ENCODE results near the gene U2AF2.

The U2AF2 gene

GRCh38 chr19:55656552-55656951, 1.7 kb downstream of the U2AF2 start:
- no peak for DNase-seq (ENCODE audit: low read depth, low spot score)
- peak overlapping the region; percentile 69 for H3K4me3 ChIP-seq (ENCODE audit: low read depth, low read length)
- in situ Hi-C loops (cut with HindIII; ENCODE audit: low sequenced_read_pairs), result no loop called here
- TF ChIP-seq, protein P1, sequence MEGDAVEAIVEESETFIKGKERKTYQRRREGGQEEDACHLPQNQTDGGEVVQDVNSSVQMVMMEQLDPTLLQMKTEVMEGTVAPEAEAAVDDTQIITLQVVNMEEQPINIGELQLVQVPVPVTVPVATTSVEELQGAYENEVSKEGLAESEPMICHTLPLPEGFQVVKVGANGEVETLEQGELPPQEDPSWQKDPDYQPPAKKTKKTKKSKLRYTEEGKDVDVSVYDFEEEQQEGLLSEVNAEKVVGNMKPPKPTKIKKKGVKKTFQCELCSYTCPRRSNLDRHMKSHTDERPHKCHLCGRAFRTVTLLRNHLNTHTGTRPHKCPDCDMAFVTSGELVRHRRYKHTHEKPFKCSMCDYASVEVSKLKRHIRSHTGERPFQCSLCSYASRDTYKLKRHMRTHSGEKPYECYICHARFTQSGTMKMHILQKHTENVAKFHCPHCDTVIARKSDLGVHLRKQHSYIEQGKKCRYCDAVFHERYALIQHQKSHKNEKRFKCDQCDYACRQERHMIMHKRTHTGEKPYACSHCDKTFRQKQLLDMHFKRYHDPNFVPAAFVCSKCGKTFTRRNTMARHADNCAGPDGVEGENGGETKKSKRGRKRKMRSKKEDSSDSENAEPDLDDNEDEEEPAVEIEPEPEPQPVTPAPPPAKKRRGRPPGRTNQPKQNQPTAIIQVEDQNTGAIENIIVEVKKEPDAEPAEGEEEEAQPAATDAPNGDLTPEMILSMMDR (IDR thresholded peaks at IDR 0.05; ENCODE audit: low read depth, low read length), result no peak

DNA sequence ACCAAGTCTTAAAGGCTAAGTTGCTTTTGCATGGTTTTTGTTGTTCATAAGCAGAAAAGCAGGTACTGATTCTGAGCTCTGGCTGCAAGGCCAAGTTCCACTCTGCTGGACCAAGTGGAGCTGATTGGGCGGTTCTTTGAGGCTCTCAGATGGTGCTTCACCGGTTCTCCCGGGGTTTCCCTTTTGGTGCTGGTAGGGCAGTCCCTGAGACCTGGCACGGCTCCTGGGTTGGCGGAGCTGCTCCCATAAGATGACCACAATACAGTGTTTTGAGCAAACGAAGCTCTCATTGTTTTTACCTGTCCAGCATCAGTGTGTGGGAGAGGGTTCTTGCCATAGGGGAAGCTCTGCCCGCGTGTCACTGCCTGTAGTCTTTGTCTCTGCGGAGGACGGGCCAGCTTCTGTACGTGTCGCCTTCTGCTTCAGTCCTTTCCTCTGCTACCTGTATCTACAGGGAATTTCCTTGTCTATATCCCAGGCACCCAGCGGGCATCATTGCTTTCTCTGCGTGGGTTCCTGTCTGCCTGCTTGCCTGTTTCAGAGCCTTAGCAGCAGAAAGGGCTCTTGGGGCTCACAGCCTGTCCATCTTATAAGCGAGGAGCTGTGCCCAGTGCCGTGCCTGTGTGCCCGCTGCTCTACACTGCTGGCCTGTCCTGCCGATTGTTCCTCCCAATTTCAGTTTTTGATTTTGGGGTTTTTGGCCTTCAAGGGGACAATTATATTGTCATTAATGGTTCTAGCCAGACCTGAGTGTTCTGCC, 2.3 kb downstream of the U2AF2 start:
- no peak for DNase-seq (ENCODE audit: low read depth, low spot score)
- in situ Hi-C loops (cut with HindIII; ENCODE audit: low sequenced_read_pairs), result no loop called here
- H3K4me3 ChIP-seq (ENCODE audit: low read depth, low read length), result peak overlapping the region; percentile 4
- TF ChIP-seq, protein P1 (IDR thresholded peaks at IDR 0.05; ENCODE audit: low read depth, low read length), result no peak

DNA sequence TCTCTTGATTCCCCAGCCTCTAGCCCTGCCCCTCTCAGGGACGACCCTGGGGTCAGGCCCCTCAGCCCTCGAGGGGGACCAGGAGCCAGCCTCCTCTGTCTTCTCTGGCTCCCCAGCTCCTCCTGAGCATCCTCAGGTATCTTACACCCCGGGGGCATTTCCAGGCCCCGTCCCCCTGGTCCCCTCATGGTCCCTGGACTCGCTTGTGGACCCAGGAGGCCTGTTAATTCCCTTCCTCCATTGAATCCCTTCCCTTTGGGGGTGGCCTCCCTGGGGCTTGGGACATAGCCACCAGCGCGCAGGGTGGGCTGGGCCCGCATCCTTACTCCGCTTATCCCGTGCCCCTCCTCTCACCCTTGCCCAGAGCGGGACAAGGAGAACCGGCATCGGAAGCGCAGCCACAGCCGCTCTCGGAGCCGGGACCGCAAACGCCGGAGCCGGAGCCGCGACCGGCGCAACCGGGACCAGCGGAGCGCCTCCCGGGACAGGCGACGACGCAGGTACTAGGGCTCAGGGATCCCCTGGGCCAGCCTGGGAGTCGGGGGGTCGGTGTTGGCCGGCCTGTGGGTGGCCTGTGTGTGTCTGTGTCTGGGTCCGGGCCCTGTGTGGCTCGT, 4.1 kb downstream of the U2AF2 start:
- H3K4me3 ChIP-seq (ENCODE audit: low read depth, low read length), result no peak overlapping the region
- in situ Hi-C loops (cut with HindIII; ENCODE audit: low sequenced_read_pairs), result no loop called here
- no peak for DNase-seq (ENCODE audit: low read depth, low spot score)
- TF ChIP-seq, protein P1 (IDR thresholded peaks at IDR 0.05; ENCODE audit: low read depth, low read length), result no peak

DNA sequence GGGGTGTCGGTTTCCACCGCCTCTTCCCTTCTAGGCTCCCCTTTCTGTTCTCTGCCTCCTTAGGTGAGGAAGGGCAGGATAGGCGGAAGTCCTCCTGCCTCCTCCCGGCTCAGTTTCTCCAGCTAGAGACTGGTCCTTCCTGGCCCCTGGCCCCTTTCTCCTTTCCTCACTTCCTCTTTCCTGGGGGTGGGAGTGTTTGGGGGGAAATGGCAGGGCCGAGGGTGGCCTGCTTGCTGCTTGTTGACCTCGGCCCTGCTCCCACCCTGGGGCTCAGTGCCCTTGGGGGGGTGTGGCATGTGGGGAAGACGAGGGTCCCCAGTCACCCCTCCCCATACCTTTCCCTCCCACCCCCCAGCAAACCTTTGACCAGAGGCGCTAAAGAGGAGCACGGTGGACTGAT, 5.0 kb downstream of the U2AF2 start:
- in situ Hi-C loops (cut with HindIII; ENCODE audit: low sequenced_read_pairs), result no loop called here
- no peak overlapping the region for H3K4me3 ChIP-seq (ENCODE audit: low read depth, low read length)
- DNase-seq (ENCODE audit: low read depth, low spot score), result no peak
- TF ChIP-seq, protein P1 (IDR thresholded peaks at IDR 0.05; ENCODE audit: low read depth, low read length), result no peak

DNA sequence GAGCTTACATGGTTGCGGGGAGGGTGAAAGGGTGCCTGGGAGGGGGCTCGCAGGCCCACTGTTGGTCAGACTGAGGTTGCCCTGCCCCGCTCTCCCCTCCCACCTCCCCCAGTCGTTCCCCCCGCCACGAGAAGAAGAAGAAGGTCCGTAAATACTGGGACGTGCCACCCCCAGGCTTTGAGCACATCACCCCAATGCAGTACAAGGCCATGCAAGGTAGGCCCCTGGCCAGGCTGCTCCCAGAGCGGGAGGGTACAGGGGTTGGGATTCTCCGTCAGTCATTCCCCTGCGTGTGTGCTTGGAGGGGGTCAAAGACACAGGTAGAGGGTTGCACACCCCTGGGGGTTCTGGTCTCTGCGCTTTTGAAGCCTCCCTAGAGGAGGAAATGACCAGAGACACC, 5.6 kb downstream of the U2AF2 start:
- DNase-seq (ENCODE audit: low read depth, low spot score), result no peak
- no peak overlapping the region for H3K4me3 ChIP-seq (ENCODE audit: low read depth, low read length)
- in situ Hi-C loops (cut with HindIII; ENCODE audit: low sequenced_read_pairs), result no loop called here
- TF ChIP-seq, protein P1 (IDR thresholded peaks at IDR 0.05; ENCODE audit: low read depth, low read length), result no peak

- in situ Hi-C loops (cut with HindIII; ENCODE audit: low sequenced_read_pairs), result no loop called here
- TF ChIP-seq, protein P1 (IDR thresholded peaks at IDR 0.05; ENCODE audit: low read depth, low read length), result no peak
Observed at GRCh38 chr19:55660991-55661390, 6.2 kb downstream of the U2AF2 start.

More at GRCh38 chr19:55660991-55661390, 6.2 kb downstream of the U2AF2 start:
- H3K4me3 ChIP-seq (ENCODE audit: low read depth, low read length), result no peak overlapping the region
- no peak for DNase-seq (ENCODE audit: low read depth, low spot score)
